GM23338 (cell line): ENCODE measurements around the gene NTM.

ENCODE experiments used
- EZH2 ChIP-seq: fragments of 200-600 bp; sonication (generic); IDR thresholded peaks from one replicate; pipeline ENCODE4 v1.8.0; 2017; ENCODE audit warnings: antibody characterized with exemption, mild to moderate bottlenecking, low read depth; ENCODE audit not compliant: unreplicated experiment
- POLR2AphosphoS5 ChIP-seq: IDR thresholded peaks from 2 replicates; pipeline ENCODE4 v1.6.1; 2016; ENCODE audit warnings: antibody characterized with exemption, low read depth
- TF ChIP-seq, protein P1 (sequence below), 2 experiments: fragments of 200-600 bp in 1 of 2; sonication (generic) in 1 of 2; conservative IDR thresholded peaks; 2 replicates each; pipeline versions ENCODE4 v1.5.1 to v1.6.1; 2016 to 2017; ENCODE audit warnings: antibody characterized with exemption in 2 of 2, low read depth in 2 of 2, mild to moderate bottlenecking in 2 of 2, moderate library complexity in 1 of 2

DNA sequence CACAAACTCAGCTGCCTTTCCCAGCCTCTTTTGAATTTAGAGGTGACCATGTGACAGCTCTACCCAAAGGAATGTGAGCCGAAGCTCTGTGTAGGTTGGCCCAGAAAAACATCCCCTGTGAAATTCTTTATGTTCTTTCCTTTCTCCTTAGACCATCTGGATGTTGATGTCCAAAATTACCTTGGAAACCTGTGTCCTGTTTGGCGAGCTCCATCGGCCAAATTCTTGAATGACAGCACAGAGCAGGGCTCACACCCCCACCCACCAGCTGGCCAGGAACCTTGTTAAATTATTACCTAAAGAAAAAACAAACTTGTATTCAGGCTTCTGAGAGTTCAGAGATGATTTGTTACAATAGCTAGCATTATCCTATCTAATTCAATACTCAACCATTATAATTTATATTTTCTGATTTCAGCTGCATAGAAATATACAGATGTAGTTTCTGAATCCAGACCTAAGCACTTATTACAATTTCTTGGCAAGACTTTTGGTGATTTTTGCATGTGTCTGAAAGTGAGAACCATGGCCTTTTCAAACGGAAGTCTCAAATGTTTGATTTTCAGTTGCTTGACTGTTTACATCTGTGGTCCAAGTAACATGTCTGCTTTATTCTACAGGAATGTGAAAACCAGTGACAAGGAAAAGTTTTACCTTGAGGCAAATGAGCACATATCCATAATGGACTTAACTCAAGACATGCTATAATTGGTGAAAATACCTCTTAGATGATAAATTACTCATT is 554.2 kb downstream of the NTM start:
- TF ChIP-seq, protein P1, sequence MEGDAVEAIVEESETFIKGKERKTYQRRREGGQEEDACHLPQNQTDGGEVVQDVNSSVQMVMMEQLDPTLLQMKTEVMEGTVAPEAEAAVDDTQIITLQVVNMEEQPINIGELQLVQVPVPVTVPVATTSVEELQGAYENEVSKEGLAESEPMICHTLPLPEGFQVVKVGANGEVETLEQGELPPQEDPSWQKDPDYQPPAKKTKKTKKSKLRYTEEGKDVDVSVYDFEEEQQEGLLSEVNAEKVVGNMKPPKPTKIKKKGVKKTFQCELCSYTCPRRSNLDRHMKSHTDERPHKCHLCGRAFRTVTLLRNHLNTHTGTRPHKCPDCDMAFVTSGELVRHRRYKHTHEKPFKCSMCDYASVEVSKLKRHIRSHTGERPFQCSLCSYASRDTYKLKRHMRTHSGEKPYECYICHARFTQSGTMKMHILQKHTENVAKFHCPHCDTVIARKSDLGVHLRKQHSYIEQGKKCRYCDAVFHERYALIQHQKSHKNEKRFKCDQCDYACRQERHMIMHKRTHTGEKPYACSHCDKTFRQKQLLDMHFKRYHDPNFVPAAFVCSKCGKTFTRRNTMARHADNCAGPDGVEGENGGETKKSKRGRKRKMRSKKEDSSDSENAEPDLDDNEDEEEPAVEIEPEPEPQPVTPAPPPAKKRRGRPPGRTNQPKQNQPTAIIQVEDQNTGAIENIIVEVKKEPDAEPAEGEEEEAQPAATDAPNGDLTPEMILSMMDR (conservative IDR thresholded peaks at IDR 0.05; ENCODE audit: low read depth in 2 of 2), result no peak
- no peak for TF ChIP-seq POLR2AphosphoS5
- TF ChIP-seq EZH2, result no peak
